GM20000 (cell line): ENCODE data around the gene NDEL1.

Experiments
- DNase-seq: peaks from one replicate; pipeline ENCODE4 v3.0.0; 2012; ENCODE audit warnings: low spot score
- TF ChIP-seq, protein P1 (sequence below): IDR thresholded peaks from 2 replicates; pipeline ENCODE4 v1.5.1; 2012; ENCODE audit warnings: mild to moderate bottlenecking, control low read depth; ENCODE audit errors: extremely low read depth, missing control alignments

NDEL1 gene

DNA sequence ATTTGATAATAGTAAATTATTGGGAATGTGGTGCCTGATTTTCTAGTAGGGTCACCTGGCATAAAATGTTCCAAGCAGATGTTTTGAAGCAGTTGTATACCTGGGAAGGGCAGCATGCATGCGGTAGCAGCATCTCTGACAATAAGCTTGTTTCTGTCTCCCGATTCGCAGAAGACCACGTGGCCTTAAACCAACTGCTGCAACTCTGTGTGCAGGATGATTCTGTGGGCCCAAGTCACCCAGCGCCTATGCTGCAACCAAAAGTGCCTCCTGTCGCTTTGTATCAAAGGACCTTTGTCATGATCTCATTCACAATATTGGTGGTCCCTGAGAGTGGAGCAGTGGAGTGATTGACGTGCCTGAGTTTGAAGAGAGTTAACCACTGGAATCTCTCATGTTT lies 8.1 kb downstream of the NDEL1 start:
- no peak for DNase-seq
- TF ChIP-seq, protein P1, sequence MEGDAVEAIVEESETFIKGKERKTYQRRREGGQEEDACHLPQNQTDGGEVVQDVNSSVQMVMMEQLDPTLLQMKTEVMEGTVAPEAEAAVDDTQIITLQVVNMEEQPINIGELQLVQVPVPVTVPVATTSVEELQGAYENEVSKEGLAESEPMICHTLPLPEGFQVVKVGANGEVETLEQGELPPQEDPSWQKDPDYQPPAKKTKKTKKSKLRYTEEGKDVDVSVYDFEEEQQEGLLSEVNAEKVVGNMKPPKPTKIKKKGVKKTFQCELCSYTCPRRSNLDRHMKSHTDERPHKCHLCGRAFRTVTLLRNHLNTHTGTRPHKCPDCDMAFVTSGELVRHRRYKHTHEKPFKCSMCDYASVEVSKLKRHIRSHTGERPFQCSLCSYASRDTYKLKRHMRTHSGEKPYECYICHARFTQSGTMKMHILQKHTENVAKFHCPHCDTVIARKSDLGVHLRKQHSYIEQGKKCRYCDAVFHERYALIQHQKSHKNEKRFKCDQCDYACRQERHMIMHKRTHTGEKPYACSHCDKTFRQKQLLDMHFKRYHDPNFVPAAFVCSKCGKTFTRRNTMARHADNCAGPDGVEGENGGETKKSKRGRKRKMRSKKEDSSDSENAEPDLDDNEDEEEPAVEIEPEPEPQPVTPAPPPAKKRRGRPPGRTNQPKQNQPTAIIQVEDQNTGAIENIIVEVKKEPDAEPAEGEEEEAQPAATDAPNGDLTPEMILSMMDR: no peak

DNA sequence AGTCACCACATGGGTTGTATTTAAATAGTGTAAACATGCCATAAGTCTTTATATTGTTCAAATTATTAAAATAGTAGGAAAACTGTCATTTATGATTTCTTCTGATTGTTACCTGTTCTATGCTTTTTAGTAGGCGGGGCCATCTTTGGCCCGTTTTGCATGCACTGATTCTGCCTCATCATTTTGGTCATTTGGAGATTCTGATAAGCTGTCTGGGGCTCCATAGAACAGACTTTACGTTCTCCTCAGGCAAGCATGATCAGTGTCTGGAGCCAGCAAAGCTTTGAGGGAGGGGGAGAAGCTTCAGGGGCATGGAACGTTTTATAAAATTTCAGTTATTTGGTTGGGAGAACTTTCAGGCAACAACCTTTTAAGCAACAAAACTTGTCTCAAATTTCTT lies 8.8 kb downstream of the NDEL1 start:
- no peak for DNase-seq
- TF ChIP-seq, protein P1: no peak

DNA sequence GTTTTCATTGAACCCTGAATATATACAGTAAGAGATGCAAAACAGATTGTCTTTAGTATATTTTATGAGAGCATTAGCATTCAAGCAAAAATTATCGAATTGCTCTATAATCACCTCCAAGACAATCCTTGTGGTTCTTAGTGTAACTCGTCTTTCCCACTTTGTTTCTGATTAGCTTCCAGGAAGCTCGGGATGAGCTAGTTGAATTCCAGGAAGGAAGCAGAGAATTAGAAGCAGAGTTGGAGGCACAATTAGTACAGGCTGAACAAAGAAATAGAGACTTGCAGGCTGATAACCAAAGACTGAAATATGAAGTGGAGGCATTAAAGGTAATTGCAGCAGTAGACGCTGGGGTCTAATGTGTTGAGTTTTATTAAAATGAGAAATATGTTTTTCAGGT lies 9.9 kb downstream of the NDEL1 start:
- no peak for DNase-seq
- TF ChIP-seq, protein P1: no peak

DNA sequence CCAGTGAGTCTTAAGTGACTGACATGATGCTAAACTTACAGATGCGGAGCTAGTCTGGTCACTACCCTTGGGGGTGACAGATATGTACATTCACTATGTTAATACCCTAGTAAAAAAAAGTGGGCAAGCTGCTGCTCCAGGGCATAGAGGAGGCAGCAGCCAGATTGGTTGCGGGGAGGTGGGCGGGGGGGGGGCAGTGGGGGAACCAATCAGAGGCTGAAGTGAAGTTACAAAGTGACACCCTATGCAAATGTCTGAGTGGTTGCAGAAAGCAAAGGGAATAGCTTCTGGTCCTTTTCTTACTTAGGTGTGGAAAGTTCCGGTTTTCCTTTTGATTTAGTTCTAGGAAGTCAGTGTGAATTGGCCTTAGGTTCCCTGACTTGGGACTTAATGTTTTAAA lies 12.1 kb downstream of the NDEL1 start:
- no peak for DNase-seq
- TF ChIP-seq, protein P1: no peak

DNA sequence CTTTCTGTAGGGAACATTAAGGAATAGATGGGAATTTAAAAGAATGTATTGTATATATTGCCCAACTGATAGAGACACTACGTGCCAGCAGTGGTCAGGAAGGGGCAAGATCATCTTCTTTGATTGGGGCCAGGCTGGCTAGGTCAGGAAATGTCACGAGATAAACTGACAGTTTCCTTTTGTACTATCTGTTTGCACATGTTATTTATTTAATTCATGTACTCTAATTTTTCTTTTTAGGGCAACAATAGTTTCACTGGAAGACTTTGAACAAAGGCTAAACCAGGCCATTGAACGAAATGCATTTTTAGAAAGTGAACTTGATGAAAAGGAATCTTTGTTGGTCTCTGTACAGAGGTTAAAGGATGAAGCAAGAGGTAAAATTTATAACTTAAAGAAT lies 12.6 kb downstream of the NDEL1 start:
- DNase-seq: no peak
- TF ChIP-seq, protein P1: no peak

DNA sequence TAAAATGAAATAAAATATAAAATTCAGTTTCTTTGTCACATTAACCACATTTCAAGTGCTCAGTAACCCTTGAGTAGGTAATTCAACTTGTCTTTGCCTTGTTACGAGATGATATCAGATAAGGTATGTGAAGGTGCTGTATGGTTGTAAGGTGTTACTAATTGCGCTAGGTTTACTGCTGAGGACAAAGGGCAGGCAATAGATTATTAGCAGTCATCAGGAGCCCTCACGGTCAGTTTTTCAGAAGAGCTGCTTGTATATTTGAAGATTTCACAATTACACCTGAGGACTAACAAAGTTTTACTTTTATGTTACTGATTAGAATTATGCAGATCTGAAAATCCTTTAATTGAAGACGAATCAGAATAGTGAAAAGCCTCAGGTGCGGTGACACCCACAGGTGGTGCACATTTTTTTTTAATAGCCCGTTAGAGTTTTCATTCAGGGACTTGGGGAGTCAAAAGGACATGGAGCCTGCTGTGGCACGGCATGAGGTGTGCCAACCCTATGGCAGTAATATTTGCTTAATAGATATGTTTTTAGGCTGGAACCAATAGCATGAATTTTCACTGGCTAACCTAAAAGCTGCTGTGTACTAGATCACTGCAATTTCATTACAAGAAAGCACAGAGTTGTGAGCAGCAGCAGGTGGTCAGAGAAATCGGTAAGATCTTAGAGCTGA lies 16.4 kb downstream of the NDEL1 start:
- no peak for DNase-seq
- TF ChIP-seq, protein P1: no peak

DNA sequence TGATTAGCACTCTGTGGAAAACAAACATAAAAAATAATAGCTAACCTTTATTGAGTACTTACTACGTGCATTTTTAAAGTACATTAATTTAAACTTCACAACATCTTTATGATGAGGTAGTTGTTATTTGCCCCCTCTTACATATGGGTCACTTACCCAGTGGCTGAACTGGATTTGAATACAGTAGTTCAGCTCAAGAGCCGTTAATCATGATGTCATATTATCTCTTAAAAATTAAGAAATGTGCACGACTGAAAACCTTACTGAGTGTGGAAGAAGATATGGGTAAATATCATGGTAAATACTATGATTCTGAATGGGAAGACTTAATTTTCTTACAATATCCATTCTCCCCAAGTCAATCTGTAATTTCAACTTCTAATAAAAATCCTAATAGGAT lies 17.6 kb downstream of the NDEL1 start:
- DNase-seq: no peak
- TF ChIP-seq, protein P1: no peak
